Activated CD4-positive, alpha-beta T cell treated with anti-CD3 and anti-CD28 coated beads for 1 hour (primary cell): ENCODE data around the gene RASA2.
"Not testable (repeated sequence)": the region's sequence is repeated elsewhere in the genome, so short reads cannot be mapped to it uniquely, and the experiment has no call there.

Experiments used
- DNase-seq: peaks from one replicate; pipeline ENCODE4 v3.0.0-alpha.2; 2020

Gene RASA2

DNA sequence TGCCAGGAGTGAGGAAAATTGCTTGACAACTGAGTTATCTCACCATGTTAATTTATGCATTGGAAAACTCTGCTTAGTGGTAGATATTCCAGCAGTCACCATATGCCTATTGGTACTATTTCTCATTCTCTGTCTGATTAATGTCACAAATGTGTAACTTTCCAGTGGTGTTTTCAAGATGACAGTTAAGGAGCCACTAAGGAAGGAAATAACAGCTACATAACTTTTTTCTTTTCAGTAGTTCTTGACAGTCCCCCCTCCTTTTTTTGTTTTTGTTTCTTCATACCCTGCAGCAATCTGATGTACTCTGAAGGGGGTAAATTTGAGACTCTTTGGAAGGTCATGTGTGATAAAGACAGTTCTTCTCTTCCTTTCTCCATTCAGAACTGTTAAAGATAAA, 13.1 kb downstream of the RASA2 start:
- no peak for DNase-seq

DNA sequence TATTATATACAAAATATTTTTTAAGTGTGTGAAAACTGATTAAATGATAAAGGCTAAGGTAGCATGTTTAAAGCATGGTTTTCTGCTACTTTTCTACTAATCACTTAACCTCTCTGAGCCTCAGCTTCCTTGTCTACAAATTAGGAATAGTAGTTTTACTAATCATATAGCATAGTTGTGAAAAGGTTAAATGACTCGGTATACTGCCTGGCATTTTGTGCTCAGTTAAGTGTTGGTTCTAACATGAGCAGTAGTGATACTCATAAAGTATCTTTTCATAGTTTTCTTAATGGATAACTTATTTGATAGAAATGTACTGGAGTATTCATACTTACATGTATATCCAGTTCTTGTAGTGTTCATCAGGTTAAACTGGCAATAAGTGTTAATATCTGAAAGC, 13.6 kb downstream of the RASA2 start:
- DNase-seq = no peak

DNA sequence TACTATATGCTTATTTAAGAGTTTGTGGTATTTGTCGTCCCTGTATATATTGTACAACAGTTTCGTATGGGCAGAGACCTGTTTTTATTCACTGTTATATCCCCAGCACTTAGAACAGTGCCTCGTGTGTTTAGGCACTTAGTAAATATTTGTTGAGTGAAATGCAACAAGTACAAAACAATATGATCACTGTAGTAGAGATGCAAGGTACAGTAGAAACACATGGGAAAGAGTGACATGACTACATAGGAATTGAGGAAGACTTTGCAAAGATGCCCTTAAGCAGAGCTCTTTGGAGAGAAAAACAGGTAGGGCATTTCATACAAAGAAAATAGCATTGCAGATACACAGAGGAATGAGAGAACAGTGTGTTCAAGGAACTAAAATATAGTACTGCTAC, 18.3 kb downstream of the RASA2 start:
- DNase-seq = no peak

DNA sequence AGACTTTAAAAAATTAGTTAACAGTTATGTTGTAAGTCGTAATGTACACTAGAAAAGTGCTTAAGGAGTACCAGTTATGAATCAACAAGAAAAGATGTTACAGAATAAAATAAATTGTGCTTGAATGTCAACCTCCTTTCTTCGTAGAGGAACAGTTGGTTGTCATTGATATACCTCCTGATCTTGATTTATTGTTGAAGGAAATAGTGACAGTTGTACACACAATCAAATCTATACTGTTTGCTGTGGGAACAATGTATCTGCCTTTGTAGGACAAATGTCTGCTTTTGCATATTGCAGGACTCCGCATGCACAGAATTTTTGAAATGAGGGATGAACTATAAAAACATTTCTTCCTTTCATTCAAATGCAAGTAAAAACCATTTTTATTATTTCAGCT, 19.2 kb downstream of the RASA2 start:
- DNase-seq = no peak

DNA sequence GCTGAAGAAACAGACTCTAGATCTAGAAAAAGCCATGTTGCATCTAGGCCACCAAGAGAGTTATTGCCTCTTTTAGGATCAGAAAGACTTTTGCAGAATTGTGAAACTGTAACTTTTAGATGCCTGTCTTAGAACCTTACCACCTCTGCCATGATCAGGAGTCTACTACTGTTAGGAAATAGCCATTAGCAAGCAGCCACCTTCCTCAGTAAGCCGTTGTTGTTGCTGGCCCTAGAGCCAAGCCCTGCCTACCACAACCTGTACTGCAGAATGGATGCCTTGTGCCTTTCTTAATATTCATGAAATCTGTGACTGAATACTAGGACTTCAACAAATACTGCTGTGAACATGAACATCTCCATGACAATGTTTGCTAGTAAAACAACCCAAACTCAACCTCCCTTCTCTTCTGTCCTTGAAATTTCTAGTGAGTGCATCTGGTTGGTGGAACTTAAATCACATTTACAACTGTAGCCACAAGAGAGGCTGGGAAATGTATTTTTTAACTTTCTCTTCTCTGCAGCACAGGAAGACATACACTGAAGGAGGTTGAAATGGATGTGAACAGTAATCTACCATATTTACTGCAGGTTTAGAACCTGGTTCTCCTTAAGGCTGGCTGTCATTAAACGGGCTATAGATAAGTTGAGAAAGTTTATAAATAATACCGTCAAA, 20.7 kb downstream of the RASA2 start:
- DNase-seq = no peak

DNA sequence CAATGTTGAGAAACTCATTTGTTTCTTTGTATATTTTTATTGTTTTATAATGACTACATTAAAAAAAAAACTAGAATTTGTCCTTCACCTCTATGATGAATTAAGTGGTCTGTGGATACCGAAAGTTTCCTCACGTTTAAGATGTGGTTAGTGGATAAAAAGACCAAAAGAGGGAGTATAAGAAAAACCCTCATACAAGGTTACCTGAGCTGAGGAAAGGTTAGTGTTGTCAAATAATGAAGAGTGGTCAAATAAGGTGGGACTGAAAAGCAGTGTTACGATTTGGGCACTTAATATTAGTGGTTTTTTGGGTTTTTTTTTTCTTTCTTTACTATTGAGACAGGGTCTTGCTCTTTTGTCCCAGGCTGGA, 21.2 kb downstream of the RASA2 start:
- DNase-seq = no peak

DNA sequence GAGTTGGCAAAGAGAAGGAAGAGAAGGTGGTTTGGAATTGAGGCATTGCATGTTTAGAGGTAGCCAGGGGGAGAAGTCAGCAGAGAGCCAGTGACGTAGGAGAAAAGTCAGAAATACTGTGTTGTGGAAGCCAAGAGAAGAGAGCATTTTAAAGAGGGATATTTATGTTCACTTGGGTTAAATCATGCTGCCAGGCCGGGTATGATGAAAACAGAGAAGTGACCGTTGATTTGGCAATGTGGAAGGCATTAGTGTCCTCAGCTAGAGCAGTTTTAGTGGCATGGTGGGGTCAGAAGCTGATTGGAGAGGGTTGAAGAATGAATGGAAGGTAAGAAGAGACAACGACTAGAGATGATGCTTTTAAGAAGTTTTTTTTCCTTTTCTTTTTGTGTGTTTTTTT, 24.5 kb downstream of the RASA2 start:
- DNase-seq = no peak

DNA sequence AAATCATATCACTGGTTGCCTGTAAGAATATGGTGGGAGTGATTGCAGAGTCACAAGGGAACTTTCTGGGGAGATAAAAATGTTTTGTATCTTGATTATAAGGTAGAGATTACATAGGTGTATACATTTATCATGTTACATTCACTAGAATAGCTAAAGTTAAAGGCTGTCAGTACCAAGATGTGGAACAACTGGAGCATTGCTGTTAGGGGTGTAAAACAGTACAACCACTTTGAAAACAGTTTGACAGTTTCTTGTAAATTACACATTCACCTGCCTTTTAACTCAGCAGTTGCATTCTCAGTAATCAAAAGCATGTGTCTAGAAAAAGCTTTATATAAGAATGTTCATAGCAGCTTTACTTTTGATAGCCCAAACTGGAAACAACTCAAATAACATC, 27.6 kb downstream of the RASA2 start:
- DNase-seq = no peak

DNA sequence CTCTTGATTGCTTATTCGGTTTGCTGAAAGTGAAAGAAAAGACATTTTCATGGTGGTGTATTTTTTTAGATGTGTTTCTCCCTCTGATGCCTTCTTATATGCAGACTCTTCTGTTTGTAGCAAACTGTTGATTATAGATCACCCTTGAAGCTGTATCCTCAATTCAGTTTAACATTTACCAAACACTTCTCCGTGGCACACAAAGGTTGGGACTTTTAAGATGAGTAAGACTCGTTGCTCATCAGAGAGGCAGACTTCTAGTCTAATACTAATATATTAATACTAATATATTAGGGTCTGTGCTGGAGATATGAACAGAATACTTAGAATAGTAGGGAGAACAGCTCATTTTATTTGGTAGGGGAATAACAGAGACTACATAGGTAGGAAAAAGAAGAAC, 32.8 kb downstream of the RASA2 start:
- no peak for DNase-seq

DNA sequence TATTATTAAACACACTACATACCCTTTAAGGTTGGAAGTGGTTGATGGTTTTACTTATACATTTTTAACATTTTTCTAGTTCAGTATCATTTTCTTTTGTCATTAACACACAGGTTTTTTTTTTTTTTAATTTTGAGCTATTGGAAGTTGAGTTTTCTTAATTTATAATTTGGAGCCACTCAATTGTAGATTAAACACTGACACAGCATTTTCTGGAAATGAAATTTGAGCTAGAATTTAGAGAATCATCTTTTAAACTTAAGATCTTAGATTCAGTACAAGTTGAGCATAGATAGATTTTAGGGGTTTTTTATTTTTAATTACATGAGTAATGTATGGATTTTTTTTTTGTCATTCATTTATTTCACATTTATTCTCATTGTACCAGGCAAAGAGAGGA, 35.0 kb downstream of the RASA2 start:
- no peak for DNase-seq

DNA sequence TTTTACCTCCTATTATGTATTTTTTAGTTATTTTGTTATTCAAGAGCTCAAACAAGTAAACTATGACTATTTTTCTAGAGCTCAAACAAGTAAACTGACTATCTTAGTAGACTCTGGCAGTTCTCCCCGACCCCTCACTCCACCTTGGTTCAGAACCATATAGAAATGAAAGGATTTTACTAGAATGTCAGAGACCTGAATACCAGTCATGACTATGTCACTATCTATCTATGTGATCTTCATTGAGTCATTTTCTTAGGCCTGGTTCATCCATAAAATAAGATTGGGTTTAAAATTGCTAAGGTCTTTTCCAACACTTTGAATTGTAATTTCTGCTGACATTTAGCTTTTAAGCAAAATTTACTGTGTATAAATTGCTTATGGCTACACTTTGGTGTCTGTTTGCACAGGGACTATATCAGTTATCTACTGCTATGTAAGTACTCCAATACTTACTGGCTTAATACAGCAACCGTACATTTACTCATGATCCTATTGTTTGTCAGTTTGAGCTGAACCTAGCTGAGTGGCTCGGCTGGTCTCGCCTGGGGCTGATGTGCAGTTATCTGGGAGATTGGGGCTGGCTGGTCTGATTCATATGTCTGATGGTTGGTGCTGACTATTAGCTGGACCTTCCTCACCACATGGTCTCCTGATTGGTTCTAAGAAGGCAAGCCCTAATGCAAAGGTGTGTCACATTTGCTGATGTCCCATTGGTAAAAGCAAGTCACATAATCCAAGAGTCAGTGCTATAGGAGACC, 37.0 kb downstream of the RASA2 start:
- DNase-seq = no peak

DNA sequence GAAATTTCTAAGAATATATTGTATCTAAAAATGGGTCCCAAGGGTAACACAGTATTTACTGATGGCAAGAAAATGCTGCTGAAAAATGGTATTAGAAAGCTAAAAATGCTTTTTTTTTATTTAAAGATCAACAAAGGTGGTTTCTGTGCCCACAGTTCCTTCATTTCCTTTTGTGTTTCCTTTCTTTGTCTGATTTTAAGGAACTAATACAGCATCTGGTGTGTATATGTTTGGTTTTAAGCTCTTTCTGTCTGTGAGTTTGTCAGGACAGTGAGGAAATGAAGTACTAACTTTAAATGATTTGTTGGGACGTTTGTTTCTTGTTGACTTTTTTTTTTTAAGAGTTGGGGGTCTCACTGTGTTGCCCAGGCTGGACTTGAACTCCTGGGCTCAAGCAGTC, 38.2 kb downstream of the RASA2 start:
- DNase-seq = no peak

DNA sequence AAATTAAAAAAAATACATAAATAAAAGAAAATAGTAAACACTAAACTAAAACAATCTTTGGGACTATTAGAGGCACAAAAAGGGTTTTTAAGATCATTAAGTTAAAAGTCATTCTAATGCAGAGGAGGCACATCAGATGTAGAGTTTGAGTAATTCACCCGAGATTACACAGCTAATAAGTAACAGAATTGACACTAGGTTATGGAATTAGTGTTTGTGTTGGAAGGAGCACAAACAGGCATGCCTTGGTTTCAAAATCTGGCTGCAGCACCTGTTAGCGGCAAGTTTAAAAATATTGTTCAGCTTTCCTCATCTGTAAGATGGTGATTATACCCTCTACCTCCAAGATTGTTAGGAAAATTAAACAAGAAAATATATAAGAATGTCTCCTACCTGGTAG, 39.0 kb downstream of the RASA2 start:
- no peak for DNase-seq

DNA sequence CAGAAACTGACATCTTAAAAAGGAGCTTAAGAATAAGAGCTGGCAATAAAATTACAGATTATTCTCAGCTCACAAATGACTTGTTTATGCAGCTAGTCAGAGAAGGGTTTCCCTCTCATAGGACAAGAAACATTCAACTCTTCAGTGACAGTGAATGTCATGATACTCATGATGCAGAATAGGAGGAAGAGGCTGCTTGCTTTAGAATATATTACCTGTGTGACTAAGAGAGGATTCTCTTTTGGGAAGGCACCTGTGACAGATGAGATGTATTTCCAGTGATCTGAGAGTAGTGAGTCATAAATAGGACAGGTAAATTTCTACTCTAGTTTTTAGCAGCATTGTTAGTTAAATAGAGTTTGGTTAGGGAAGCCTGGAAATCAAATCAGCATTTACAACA, 39.9 kb downstream of the RASA2 start:
- DNase-seq = no peak

DNA sequence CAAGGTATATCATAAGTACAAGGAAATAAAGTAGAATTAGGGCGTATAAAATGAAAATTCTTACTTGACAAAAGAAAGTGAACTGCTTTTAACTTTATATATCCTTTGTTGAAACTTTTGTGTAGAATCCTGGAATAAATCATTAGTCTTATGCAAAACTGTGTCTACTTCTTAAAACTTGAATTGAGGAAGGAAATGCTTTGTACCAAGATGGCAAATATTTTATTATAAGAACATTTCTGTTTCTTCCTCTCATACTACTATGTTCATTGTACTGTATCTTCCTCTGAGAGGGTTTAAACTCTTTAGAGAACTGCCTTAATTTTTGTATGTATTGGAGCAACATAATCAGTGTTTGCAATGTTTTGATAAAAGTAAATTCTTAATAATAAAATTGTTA, 42.0 kb downstream of the RASA2 start:
- no peak for DNase-seq

DNA sequence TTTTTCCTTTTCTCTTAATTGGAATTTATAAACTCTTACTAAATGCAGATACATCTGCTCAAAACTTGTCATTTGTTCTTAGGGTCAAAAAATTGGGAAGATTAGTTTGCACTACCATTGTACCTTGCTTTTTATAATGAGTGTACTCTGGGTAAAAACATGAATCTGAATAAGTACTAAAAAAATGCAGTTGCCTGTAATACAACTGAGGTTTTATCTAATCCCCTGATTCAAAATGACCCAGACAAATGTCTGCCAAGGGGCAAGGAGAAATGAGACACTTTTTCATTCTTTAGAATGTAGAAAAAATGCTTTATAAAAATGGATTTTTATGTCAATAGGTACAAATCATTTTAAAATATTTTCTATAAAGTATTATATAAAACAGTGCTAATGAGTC, 42.4 kb downstream of the RASA2 start:
- DNase-seq = no peak

DNA sequence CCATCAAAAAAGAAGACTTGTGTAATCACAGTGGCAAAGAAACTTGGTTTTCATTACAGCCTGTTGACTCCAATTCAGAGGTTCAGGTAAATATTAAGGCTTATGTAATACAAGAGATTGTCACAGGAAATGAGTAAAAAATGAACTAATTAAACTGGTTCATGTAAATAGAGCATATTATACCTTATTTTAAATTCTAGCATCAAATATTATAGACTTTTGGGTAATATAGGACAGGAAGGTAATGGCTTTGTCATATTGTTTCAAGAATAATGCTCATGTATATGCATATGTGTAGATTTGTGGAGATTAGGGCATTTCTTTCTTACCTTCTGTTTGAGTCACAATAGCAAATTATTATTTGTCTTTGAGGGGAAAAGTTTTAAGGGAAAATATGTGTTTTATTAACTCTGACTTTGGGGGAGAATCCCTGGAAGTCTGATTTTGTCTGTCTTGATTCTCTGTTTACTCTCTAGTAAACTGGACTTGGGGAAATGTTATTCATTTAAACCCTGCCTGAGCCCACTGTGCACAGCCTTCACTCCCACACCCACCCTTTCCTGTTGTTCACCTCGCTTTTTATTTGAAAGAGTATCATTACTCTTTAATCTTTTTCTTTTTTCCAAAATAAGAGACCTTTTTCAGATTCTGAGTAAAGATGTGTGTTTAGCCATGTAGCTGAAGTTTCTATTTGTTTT, 43.0 kb downstream of the RASA2 start:
- DNase-seq = no peak

DNA sequence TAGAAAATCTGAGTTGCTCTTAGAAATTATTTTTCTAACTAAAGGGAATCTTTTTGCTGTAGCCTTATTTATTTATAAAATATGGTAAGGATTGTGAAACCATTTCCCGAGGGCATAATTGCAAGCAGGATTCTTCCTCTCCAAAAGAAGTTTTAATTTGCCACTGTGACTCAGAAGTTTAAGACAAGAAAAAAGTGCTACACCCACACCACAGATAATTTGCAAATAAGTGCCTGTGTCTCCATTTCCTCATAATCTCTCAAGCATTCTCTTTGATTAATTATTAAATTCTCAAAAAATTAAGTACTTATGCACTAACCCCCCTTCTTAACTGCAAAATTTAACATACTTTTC, 43.6 kb downstream of the RASA2 start:
- DNase-seq = no peak

DNA sequence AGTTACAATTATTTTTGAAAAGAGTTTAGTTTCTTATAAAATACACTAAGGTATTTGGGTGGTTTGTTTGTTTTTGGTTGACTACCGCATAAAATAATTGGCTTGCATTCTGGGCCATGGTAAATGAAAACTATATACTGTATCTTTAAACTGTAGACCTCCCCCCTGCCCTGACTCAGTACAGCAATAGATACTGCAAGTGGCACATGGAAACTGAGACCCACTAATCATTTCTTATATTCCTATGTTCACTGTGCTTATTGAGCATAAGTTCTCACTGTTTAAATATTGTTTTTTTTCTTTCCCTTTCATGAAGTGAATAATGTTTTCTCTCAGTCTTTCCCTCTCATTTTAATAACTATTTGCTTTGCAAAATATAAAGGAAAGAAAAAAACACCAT, 45.8 kb downstream of the RASA2 start:
- DNase-seq = no peak

DNA sequence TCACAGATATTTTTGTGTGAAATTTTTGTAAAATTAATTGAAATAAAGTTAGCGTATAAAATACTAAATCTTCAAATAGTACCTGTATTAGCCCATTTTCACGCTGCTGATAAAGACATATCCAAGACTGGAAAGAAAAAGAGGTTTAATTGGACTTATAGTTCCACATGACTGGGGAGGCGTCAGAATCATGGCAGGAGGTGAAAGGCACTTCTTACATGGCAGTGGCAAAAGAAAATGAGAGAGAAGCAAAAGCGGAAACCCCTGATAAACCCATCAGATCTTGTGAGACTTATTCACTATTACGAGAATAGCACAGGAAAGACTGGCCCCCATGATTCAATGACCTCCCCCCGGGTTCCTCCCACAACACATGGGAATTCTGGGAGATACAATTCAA, 49.2 kb downstream of the RASA2 start:
- DNase-seq = not testable (repeated sequence)

DNA sequence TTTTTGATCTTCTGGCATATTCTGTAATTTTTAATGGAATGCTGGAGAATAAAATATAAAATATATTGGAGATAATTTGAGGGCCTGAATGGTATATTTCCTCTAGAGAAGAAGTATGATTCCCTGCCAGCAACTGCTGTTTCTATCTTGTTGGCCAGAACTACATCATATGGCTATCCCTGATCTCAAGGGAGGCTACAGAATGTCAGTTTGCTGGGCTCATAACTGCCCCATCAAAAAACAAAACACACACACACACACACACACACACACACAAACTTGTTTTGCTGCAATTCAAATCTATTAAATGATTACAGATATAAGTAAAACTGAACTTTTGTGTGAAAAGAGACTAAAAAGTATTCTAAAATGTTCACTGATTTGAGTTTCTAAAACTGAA, 51.0 kb downstream of the RASA2 start:
- no peak for DNase-seq

DNA sequence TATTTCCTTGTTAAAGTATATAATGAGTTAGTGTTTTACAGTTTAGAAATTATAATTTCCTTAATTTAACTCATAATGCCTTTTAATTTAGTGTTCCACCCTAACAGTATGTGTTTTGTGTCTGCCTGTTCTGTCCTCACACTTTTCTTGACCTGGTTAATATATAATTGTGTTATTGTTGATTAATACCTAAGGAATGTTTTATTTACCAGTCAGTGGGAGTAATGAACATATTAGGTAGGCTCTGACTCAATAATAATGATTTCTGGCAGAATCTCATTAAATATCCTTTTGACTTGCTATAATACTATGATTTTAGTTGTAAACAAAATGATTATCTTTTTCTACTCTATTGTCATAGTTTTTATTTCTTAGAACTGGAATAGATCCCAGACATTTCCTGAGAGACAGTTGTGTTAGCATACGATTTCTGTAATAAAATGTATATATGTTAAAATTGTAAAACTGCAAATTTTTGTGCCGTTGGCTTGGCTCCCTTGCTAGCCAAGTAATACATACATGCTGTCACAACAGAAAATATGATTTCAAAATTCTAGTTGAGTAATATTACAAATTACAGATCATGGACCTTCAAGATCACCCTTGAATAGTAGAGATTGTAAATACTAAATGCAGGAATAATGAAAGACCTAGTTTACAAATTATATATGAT, 51.9 kb downstream of the RASA2 start:
- DNase-seq = no peak

DNA sequence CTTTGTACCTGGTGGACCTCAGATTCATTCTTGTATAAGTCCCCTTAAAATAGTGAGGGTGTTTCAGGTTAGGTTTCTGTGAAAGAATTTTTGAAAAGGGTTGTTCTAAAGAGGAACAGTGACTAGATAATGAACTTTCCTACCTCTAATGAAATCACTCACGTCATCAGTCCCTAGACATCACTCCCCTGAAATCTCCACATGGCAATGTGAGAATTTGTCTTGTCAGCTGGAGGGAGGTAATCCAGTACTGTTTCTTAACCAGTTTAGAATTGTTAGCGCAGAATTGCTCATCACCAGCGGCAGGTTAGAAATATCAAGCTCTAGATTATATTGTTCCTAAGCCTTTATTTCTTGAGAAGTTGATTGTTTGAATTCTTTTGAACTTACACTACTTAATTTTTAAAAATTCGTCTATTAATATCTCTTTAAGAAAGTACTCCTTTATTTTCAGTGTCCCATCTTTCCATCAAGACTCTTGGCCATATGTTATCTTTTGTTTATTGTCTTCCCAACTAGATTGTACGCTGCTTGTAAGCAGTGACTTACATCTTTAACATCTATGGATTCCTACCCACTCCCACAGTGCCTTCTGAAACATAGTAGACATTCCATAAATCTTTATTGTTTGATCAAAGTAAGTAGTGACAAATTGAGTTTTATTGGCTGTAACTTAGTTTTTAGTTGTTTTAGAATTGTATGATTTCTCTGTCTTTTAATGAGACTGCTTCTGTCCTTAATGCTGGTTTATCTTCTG, 52.8 kb downstream of the RASA2 start:
- no peak for DNase-seq
